ENCODE data around the gene CLEC10A. TPM values are rescaled to one million over a fixed set of nuclear protein-coding genes. Genes with fewer than 3 reads are reported as not detected.

The CLEC10A gene
- polyA plus RNA-seq, 4 donors = 1.1 to 2.3 (median 1.3) TPM

GRCh38 chr17:7042501-7043181 is 37.4 kb downstream of the CLEC10A start:
- DNase-seq (ENCODE audit: low read depth in 4 of 4, low spot score in 2 of 4) = no peak

- DNase-seq (ENCODE audit: low read depth in 4 of 4, low spot score in 2 of 4) = no peak
These were observed 38.2 kb downstream of the CLEC10A start for GRCh38 chr17:7041607-7042500.

- DNase-seq (ENCODE audit: low read depth in 4 of 4, low spot score in 2 of 4) = no peak
These were observed 40.2 kb downstream of the CLEC10A start for GRCh38 chr17:7039832-7040231.

- DNase-seq (ENCODE audit: low read depth in 4 of 4, low spot score in 2 of 4) = no peak
These were observed 41.8 kb downstream of the CLEC10A start for GRCh38 chr17:7038025-7038862.

GRCh38 chr17:7035591-7036368 is 44.3 kb downstream of the CLEC10A start, which contains the start of gene SLC16A13:
TSS of gene SLC16A13 (plus strand) at chr17:7036015. CDS start at chr17:7036383, 368 bp downstream.
- DNase-seq (ENCODE audit: low read depth in 4 of 4, low spot score in 2 of 4) = peak in 3 of 4 donors; percentile 84 to 95 (median 91)

GRCh38 chr17:7034955-7035590 is 45.0 kb downstream of the CLEC10A start:
- no peak for DNase-seq (ENCODE audit: low read depth in 4 of 4, low spot score in 2 of 4)

GRCh38 chr17:7029659-7030058 is 50.4 kb downstream of the CLEC10A start:
- no peak for DNase-seq (ENCODE audit: low read depth in 4 of 4, low spot score in 2 of 4)

- DNase-seq (ENCODE audit: low read depth in 4 of 4, low spot score in 2 of 4) = no peak
These were observed 51.0 kb downstream of the CLEC10A start for GRCh38 chr17:7029096-7029495.

GRCh38 chr17:7027335-7027734 is 52.7 kb downstream of the CLEC10A start:
- no peak for DNase-seq (ENCODE audit: low read depth in 4 of 4, low spot score in 2 of 4)

GRCh38 chr17:7026471-7027115 is 53.5 kb downstream of the CLEC10A start:
- no peak for DNase-seq (ENCODE audit: low read depth in 4 of 4, low spot score in 2 of 4)

- DNase-seq (ENCODE audit: low read depth in 4 of 4, low spot score in 2 of 4) = no peak
These were observed 54.8 kb downstream of the CLEC10A start for GRCh38 chr17:7025245-7025644.

Other genes with a start within 250 kb of the CLEC10A start
- under 1 TPM; 0.47 to 0.94 (median 0.65) TPM for gene TEKT1, start 248.5 kb downstream of the CLEC10A start, polyA plus RNA-seq (ENCODE audit: insufficient read length in 4 of 4)
- gene ALOX12, start 84.2 kb downstream of the CLEC10A start, polyA plus RNA-seq (ENCODE audit: insufficient read length in 4 of 4) = 1 to 10 TPM; 1.5 to 3.8 (median 2.7) TPM
- 100 to 1,000 TPM; 160 to 224 (median 185) TPM for gene RNASEK, start 67.6 kb downstream of the CLEC10A start, polyA plus RNA-seq (ENCODE audit: insufficient read length in 4 of 4)
- 10 to 100 TPM; 21.3 to 27.0 (median 24.7) TPM for gene BCL6B, start 57.2 kb downstream of the CLEC10A start, polyA plus RNA-seq (ENCODE audit: insufficient read length in 4 of 4)
- gene SLC16A13, start 44.2 kb downstream of the CLEC10A start, polyA plus RNA-seq (ENCODE audit: insufficient read length in 4 of 4) = 1 to 10 TPM; 2.9 to 4.8 (median 3.5) TPM
- under 1 TPM; 0.31 to 0.71 (median 0.49) TPM for gene SLC16A11, start 36.2 kb downstream of the CLEC10A start, polyA plus RNA-seq (ENCODE audit: insufficient read length in 4 of 4)
- 1 to 10 TPM; 1.1 to 3.2 (median 1.7) TPM for gene ASGR2, start 34.6 kb upstream of the CLEC10A start, polyA plus RNA-seq (ENCODE audit: insufficient read length in 4 of 4)
- gene ASGR1, start 99.1 kb upstream of the CLEC10A start, polyA plus RNA-seq (ENCODE audit: insufficient read length in 4 of 4) = 10 to 100 TPM in 1 of 4 donors, 1 to 10 TPM in 3; 6.3 to 10.1 (median 8.3) TPM
- gene DLG4, start 139.6 kb upstream of the CLEC10A start, polyA plus RNA-seq (ENCODE audit: insufficient read length in 4 of 4) = 10 to 100 TPM; 21.1 to 53.3 (median 39.1) TPM
- gene ACADVL, start 139.7 kb upstream of the CLEC10A start, polyA plus RNA-seq (ENCODE audit: insufficient read length in 4 of 4) = 100 to 1,000 TPM; 409 to 581 (median 511) TPM
- 10 to 100 TPM; 47.7 to 78.0 (median 62.9) TPM for gene DVL2, start 154.3 kb upstream of the CLEC10A start, polyA plus RNA-seq (ENCODE audit: insufficient read length in 4 of 4)
- gene PHF23, start 159.2 kb upstream of the CLEC10A start, polyA plus RNA-seq (ENCODE audit: insufficient read length in 4 of 4) = 10 to 100 TPM; 51.8 to 74.3 (median 60.9) TPM
- 100 to 1,000 TPM; 396 to 619 (median 451) TPM for gene GABARAP, start 162.2 kb upstream of the CLEC10A start, polyA plus RNA-seq (ENCODE audit: insufficient read length in 4 of 4)
- gene CTDNEP1, start 171.5 kb upstream of the CLEC10A start, polyA plus RNA-seq (ENCODE audit: insufficient read length in 4 of 4) = 100 to 1,000 TPM; 136 to 149 (median 141) TPM
- gene ELP5, start 172.0 kb upstream of the CLEC10A start, polyA plus RNA-seq (ENCODE audit: insufficient read length in 4 of 4) = 10 to 100 TPM; 43.7 to 61.9 (median 50.9) TPM
- gene CLDN7, start 182.2 kb upstream of the CLEC10A start, polyA plus RNA-seq (ENCODE audit: insufficient read length in 4 of 4) = 10 to 100 TPM; 47.1 to 59.9 (median 55.1) TPM
- gene SLC2A4, start 201.5 kb upstream of the CLEC10A start, polyA plus RNA-seq (ENCODE audit: insufficient read length in 4 of 4) = 1 to 10 TPM; 2.2 to 2.8 (median 2.5) TPM
- 1 to 10 TPM; 2.5 to 5.3 (median 3.1) TPM for gene YBX2, start 214.4 kb upstream of the CLEC10A start, polyA plus RNA-seq (ENCODE audit: insufficient read length in 4 of 4)
- gene EIF5A, start 227.4 kb upstream of the CLEC10A start, polyA plus RNA-seq (ENCODE audit: insufficient read length in 4 of 4) = 100 to 1,000 TPM; 286 to 397 (median 312) TPM
- 100 to 1,000 TPM in 1 of 4 donors, 10 to 100 TPM in 3; 88.7 to 115 (median 95.8) TPM for gene GPS2, start 235.1 kb upstream of the CLEC10A start, polyA plus RNA-seq (ENCODE audit: insufficient read length in 4 of 4)
- gene NEURL4, start 249.1 kb upstream of the CLEC10A start, polyA plus RNA-seq (ENCODE audit: insufficient read length in 4 of 4) = 10 to 100 TPM; 25.4 to 39.7 (median 31.4) TPM